Measurements from ENCODE around the gene ANKRD7. TPM values are rescaled to one million over a fixed set of nuclear protein-coding genes. Genes with fewer than 3 reads are reported as not detected.

Gene ANKRD7
- total RNA-seq, 1 experiment from 2014 or later = 2.4 TPM

- Histone ChIP-seq H3K27me3 (ENCODE audit: insufficient read depth, low read depth) (no peaks in the 10 kb centered on the region), H3K27ac (no peak overlapping the region), H2AFZ (no peak overlapping the region), H3K79me2 (ENCODE audit: low read depth) (no peaks in the 10 kb centered on the region), H4K20me1 (ENCODE audit: insufficient read depth) (no peaks in the 10 kb centered on the region), H3K36me3 (ENCODE audit: low read depth) (peaks cover 16% of the 10 kb centered on the region; the same call in 1 of the 2 replicates), H3K4me1 (replicated peaks; ENCODE audit: insufficient read depth) (no peaks in the 10 kb centered on the region), H3F3A (ENCODE audit: insufficient read depth, low read depth) (peaks cover 17% of the 10 kb centered on the region; the same call in 1 of the 2 replicates), H3K9me3 (ENCODE audit: insufficient read depth, low read depth) (no peaks in the 10 kb centered on the region), H3K4me2 (no peak overlapping the region), H3K4me3 (no peak overlapping the region), H3K9me2 (ENCODE audit: insufficient read depth) (no peaks in the 10 kb centered on the region)
- intact Hi-C loops (cut with micrococcal nuclease; ENCODE audit: unreplicated experiment) = no loop called here
- POLR2A ChIA-PET (ENCODE audit: unreplicated experiment) = no interaction called here
- TF ChIP-seq EZH2 (IDR thresholded peaks at IDR 0.05; ENCODE audit: low read depth) (no peak), CTCF (conservative IDR thresholded peaks at IDR 0.05) (no peak)
- BruUV-seq (replicated peaks) = no TSS peak
- no peak for DNase-seq
- CTCF ChIA-PET = no interaction called here
Measured at GRCh38 chr7:118194571-118194970, 29.9 kb upstream of the ANKRD7 start.

- no peaks in the 10 kb centered on the region for H3K9me2 ChIP-seq (ENCODE audit: insufficient read depth)
- no peak overlapping the region for H2AFZ ChIP-seq
- no peak overlapping the region for H3K27ac ChIP-seq
- TF ChIP-seq CTCF (conservative IDR thresholded peaks at IDR 0.05) = peak; percentile 80
- TF ChIP-seq EZH2 (IDR thresholded peaks at IDR 0.05; ENCODE audit: low read depth) = no peak
- H3K4me1 ChIP-seq (replicated peaks; ENCODE audit: insufficient read depth) = no peaks in the 10 kb centered on the region
- no peaks in the 10 kb centered on the region for H3K27me3 ChIP-seq (ENCODE audit: insufficient read depth, low read depth)
- peaks cover 11% of the 10 kb centered on the region; the same call in 1 of the 2 replicates for H3K36me3 ChIP-seq (ENCODE audit: low read depth)
- H3F3A ChIP-seq (ENCODE audit: insufficient read depth, low read depth) = peaks cover 16% of the 10 kb centered on the region; the same call in 1 of the 2 replicates
- H3K79me2 ChIP-seq (ENCODE audit: low read depth) = no peaks in the 10 kb centered on the region
- BruUV-seq (replicated peaks) = no TSS peak
- POLR2A ChIA-PET (ENCODE audit: unreplicated experiment) = no interaction called here
- H3K4me3 ChIP-seq = no peak overlapping the region
- intact Hi-C loops (cut with micrococcal nuclease; ENCODE audit: unreplicated experiment) = loop anchor here (5.0 kb wide), 3 partner anchors 444 to 794 kb away; no protein-coding TSS in a partner anchor
- no peaks in the 10 kb centered on the region for H3K9me3 ChIP-seq (ENCODE audit: insufficient read depth, low read depth)
- H3K4me2 ChIP-seq = no peak overlapping the region
- H4K20me1 ChIP-seq (ENCODE audit: insufficient read depth) = no peaks in the 10 kb centered on the region
- CTCF ChIA-PET = interaction anchor here (0.6 kb wide), 1 partner anchor 1068 kb away, joined by 3 read pairs; no protein-coding TSS in a partner anchor
- DNase-seq = peak; percentile 48 to 49
Measured at GRCh38 chr7:118195837-118196474, 28.5 kb upstream of the ANKRD7 start.

- no TSS peak for BruUV-seq (replicated peaks)
- intact Hi-C loops (cut with micrococcal nuclease; ENCODE audit: unreplicated experiment) = no loop called here
- POLR2A ChIA-PET (ENCODE audit: unreplicated experiment) = no interaction called here
Measured at GRCh38 chr7:118202061-118202460, 22.4 kb upstream of the ANKRD7 start.

More at GRCh38 chr7:118202061-118202460, 22.4 kb upstream of the ANKRD7 start:
- Histone ChIP-seq H3K79me2 (ENCODE audit: low read depth) (no peaks in the 10 kb centered on the region), H3K4me3 (no peak overlapping the region), H3K36me3 (ENCODE audit: low read depth) (no peaks in the 10 kb centered on the region), H2AFZ (no peak overlapping the region), H3K27me3 (ENCODE audit: insufficient read depth, low read depth) (no peaks in the 10 kb centered on the region), H3K4me1 (replicated peaks; ENCODE audit: insufficient read depth) (no peaks in the 10 kb centered on the region), H3K27ac (no peak overlapping the region), H3K9me2 (ENCODE audit: insufficient read depth) (no peaks in the 10 kb centered on the region), H3K4me2 (no peak overlapping the region), H3F3A (ENCODE audit: insufficient read depth, low read depth) (no peaks in the 10 kb centered on the region), H3K9me3 (ENCODE audit: insufficient read depth, low read depth) (no peaks in the 10 kb centered on the region), H4K20me1 (ENCODE audit: insufficient read depth) (no peaks in the 10 kb centered on the region)
- DNase-seq = no peak
- CTCF ChIA-PET = no interaction called here
- no peak for TF ChIP-seq CTCF (conservative IDR thresholded peaks at IDR 0.05)
- no peak for TF ChIP-seq EZH2 (IDR thresholded peaks at IDR 0.05; ENCODE audit: low read depth)

All from PC-9 (cell line).